Hypothalamus (tissue), 51 donors: ENCODE data around the gene ATP8A2.
"Not testable (repeated sequence)": the region's sequence is repeated elsewhere in the genome, so short reads cannot be mapped to it uniquely, and the experiment has no call there.

ENCODE experiments used
- DNase-seq, 51 donors: peaks; one replicate each; lab custom pipeline; 2025; lab: John Stamatoyannopoulos, UW

The ATP8A2 gene

GRCh38 chr13:25784119-25784518, 412.3 kb downstream of the ATP8A2 start:
- DNase-seq, result no peak

- DNase-seq, result not testable (repeated sequence)
These were observed 418.4 kb downstream of the ATP8A2 start for GRCh38 chr13:25790137-25790536.

- DNase-seq, result no peak
These were observed 423.5 kb downstream of the ATP8A2 start for GRCh38 chr13:25795277-25795676.

- no peak for DNase-seq
These were observed 424.7 kb downstream of the ATP8A2 start for GRCh38 chr13:25796474-25796873.

- no peak for DNase-seq
These were observed 427.2 kb downstream of the ATP8A2 start for GRCh38 chr13:25798998-25799397.

GRCh38 chr13:25800523-25800922, 428.7 kb downstream of the ATP8A2 start:
- DNase-seq, result no peak

- DNase-seq, result no peak
These were observed 430.8 kb downstream of the ATP8A2 start for GRCh38 chr13:25802579-25802978.

GRCh38 chr13:25803641-25804040, 431.9 kb downstream of the ATP8A2 start:
- no peak for DNase-seq

GRCh38 chr13:25806264-25806974, 434.6 kb downstream of the ATP8A2 start:
- no peak for DNase-seq

GRCh38 chr13:25807562-25807961, 435.8 kb downstream of the ATP8A2 start:
- DNase-seq, result no peak

- no peak for DNase-seq
These were observed 439.7 kb downstream of the ATP8A2 start for GRCh38 chr13:25811506-25811905.

GRCh38 chr13:25816239-25816638, 444.5 kb downstream of the ATP8A2 start:
- no peak for DNase-seq

GRCh38 chr13:25819856-25820530, 448.2 kb downstream of the ATP8A2 start:
- DNase-seq, result peak in 1 of 51 donors; percentile 4

- no peak for DNase-seq
These were observed 450.0 kb downstream of the ATP8A2 start for GRCh38 chr13:25821776-25822175.

- DNase-seq, result not testable (repeated sequence)
These were observed 455.4 kb downstream of the ATP8A2 start for GRCh38 chr13:25827221-25827620.

GRCh38 chr13:25827831-25828465, 456.2 kb downstream of the ATP8A2 start:
- no peak for DNase-seq

- no peak for DNase-seq
These were observed 462.0 kb downstream of the ATP8A2 start for GRCh38 chr13:25833761-25834160.

- DNase-seq, result peak in 1 of 51 donors; percentile 1
These were observed 465.0 kb downstream of the ATP8A2 start for GRCh38 chr13:25836574-25837336.

- DNase-seq, result no peak
These were observed 467.6 kb downstream of the ATP8A2 start for GRCh38 chr13:25839371-25839770.

GRCh38 chr13:25840261-25840660, 468.5 kb downstream of the ATP8A2 start:
- DNase-seq, result no peak

GRCh38 chr13:25840931-25841330, 469.2 kb downstream of the ATP8A2 start:
- DNase-seq, result no peak
